Upper lobe of left lung (tissue), 4 donors: Measurements from ENCODE around the gene TMPRSS3.

ENCODE experiments used
- CTCF ChIP-seq, 6 experiments: fragments of 450-650 bp in 4 of 6; fragments of 200-600 bp in 2 of 6; sonication (generic) in 2 of 6; IDR thresholded peaks; one replicate each; pipeline ENCODE4 v1.5.1; 2016 to 2019; ENCODE audit warnings: antibody characterized with exemption in 6 of 6
- POLR2A ChIP-seq, 4 donors: fragments of 450-650 bp; IDR thresholded peaks; one replicate each; pipeline ENCODE4 v1.5.1; 2016 to 2017; ENCODE audit warnings: antibody characterized with exemption in 4 of 4, mild to moderate bottlenecking in 2 of 4
- POLR2AphosphoS5 ChIP-seq, 2 donors: sonication (generic); formaldehyde crosslinking; IDR thresholded peaks; one replicate each; pipeline ENCODE4 v1.5.1; 2017; ENCODE audit warnings: antibody characterized with exemption in 2 of 2

DNA sequence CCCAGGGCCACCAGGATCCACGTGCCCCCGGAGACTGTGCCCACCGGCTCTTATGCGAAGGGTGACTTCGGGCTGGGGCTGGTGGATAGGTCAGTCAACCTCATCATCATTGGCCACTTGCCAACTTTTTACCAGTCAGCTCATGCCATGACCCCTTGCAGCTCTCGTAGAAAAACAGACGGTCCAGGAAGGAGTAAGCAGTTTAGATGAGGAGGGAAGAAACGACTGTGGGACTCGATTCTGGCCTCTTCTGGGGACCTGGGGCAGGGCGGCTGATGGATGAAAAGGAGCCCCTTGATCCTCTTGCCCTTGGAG lies 48.9 kb upstream of the TMPRSS3 start:
- TF ChIP-seq CTCF (IDR thresholded peaks at IDR 0.05) (no peak), POLR2AphosphoS5 (IDR thresholded peaks at IDR 0.05) (no peak), POLR2A (IDR thresholded peaks at IDR 0.05) (no peak)
